ENCODE results near the gene OR2Z1.

The OR2Z1 gene, protein sequence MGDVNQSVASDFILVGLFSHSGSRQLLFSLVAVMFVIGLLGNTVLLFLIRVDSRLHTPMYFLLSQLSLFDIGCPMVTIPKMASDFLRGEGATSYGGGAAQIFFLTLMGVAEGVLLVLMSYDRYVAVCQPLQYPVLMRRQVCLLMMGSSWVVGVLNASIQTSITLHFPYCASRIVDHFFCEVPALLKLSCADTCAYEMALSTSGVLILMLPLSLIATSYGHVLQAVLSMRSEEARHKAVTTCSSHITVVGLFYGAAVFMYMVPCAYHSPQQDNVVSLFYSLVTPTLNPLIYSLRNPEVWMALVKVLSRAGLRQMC

GRCh38 chr19:8721334-8721733 is at the start of gene OR2Z1:
Gene OR2Z1, plus strand, starts transcription at chr19:8721634. Its CDS starts 9,395 bp downstream, at chr19:8731029.
- DNase-seq (ENCODE audit: low spot score) = no peak

- no peak for DNase-seq (ENCODE audit: low spot score)
These were observed 48.0 kb upstream of the OR2Z1 start for GRCh38 chr19:8673276-8673891.

GRCh38 chr19:8675066-8675465 is 46.4 kb upstream of the OR2Z1 start:
- DNase-seq (ENCODE audit: low spot score) = no peak

DNA sequence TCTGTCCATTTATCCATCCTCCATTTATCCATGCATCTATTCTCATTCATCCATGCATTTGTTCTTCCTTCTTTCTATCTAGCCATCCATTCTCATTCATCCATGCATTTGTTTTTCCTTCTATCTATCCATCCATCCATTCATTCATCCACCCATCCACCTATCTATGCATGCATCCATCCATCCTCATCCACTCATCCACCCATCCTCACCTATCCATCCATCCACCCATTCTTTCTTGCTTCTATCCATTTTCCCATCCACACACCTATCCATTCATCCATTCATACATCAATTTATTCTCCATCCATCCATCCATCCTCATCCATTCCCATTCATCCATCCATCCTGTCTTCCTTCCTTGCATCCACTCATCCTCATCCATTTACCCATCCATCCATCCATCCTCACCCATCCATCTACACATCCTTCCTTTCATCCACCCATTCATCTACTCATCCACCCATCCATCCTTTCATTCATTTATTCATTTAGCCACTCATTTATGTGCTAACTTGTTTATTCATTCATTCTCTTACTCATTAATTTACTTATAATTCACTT is 43.1 kb upstream of the OR2Z1 start:
- no peak for DNase-seq (ENCODE audit: low spot score)

- DNase-seq (ENCODE audit: low spot score) = no peak
These were observed 40.6 kb upstream of the OR2Z1 start for GRCh38 chr19:8680676-8681344.

- DNase-seq (ENCODE audit: low spot score) = peak; percentile 42
These were observed 39.9 kb upstream of the OR2Z1 start for GRCh38 chr19:8681345-8682029.

- DNase-seq (ENCODE audit: low spot score) = no peak
These were observed 39.0 kb upstream of the OR2Z1 start for GRCh38 chr19:8682472-8682871.

GRCh38 chr19:8682931-8683330 is 38.5 kb upstream of the OR2Z1 start:
- no peak for DNase-seq (ENCODE audit: low spot score)

- DNase-seq (ENCODE audit: low spot score) = no peak
These were observed 37.2 kb upstream of the OR2Z1 start for GRCh38 chr19:8684001-8684902.

DNA sequence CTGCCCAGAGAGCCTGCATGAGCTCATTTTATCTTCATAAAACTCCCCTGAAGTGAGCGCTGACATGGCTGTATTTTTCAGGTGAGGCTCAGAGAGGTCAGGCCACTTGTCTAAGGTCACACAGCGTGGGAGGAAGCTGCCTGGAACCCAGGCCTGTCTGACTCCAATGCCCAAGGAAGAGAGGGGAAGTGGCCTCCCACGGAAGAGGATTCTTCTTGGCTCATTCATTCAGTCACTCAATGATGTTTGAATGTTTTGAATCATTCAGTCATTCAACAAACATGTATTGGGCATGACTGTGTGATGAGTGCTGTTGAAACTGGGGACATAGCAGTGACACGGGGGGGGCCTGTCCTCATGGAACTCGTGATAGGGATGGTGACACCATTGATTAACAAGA is 34.9 kb upstream of the OR2Z1 start:
- no peak for DNase-seq (ENCODE audit: low spot score)

GRCh38 chr19:8688930-8689329 is 32.5 kb upstream of the OR2Z1 start:
- DNase-seq (ENCODE audit: low spot score) = no peak

DNA sequence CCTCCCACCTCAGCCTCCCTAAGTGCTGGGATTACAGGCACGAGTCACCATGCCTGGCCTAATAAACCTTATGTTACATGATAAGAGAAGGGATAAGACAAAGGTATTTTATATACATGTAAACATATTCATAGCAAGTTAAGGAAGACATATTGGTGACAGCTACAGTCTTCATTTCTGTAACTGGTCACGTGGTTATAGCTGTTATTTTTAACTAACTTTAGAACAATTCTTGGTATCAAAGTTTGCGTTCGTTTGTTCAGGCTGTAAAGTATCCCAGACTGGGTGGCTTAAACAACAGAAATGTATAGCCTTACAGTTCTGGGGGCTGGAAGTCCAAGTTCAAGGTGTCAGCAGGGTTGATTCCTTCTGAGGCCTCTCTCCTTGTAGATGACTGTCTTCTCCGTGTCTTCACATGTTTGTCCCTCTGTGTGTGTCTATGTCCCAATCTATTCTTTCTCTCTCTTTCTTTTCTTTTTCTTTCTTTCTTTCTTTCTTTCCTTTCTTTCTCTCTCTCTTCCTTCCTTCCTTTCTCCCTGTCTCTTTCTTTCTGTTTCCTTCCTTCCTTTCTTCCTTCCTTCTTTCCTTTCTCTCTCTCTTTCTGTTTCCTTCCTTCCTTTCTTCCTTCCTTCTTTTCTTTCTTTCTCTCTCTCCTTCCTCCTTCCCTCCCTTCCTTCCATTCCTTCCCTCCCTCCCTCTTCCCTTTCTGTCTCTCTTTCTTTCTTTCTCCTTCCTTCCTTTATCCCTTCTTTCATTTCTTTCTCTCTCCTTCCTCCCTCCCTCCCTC is 30.5 kb upstream of the OR2Z1 start:
- no peak for DNase-seq (ENCODE audit: low spot score)

DNA sequence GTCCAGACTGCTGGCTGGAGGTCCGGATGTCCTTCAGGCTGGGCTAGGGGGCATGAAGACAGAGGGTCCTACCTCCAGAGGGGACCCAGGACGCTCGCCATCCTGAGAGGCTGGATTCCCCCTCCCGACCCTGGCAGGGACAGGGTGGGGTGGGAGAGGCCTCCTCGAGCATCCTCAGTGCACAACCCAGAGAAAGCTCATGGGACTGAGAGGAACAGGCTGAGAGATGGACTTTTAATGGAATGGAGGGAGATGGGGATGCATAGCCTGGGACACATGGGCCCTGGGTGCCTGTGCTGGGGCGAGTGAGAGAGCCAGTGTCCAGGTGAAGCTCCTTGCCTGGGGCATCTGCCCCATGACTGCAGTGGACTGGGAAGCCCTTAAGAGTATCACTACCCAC is 25.9 kb upstream of the OR2Z1 start:
- DNase-seq (ENCODE audit: low spot score) = no peak

DNA sequence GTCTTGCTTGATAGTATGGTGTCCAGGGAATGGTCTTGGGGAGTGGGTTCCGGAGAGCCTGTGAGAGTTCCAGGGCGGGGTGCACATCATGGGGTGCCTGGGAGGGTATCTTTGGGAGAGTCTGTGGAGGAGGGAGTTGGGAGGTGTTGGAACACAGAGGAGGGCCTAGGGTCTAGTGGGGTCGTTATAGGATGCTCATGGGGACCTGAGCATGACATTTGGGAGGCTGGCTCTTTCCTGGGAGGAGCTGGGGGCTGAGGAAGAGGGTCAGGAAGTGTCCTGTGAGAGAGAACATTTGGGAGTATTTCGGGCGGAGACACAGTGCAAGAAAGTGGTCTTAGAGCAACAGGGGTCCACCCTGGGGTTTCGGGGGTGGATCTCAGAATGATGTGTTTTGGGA is 25.5 kb upstream of the OR2Z1 start:
- no peak for DNase-seq (ENCODE audit: low spot score)

GRCh38 chr19:8696993-8697392 is 24.4 kb upstream of the OR2Z1 start:
- no peak for DNase-seq (ENCODE audit: low spot score)

DNA sequence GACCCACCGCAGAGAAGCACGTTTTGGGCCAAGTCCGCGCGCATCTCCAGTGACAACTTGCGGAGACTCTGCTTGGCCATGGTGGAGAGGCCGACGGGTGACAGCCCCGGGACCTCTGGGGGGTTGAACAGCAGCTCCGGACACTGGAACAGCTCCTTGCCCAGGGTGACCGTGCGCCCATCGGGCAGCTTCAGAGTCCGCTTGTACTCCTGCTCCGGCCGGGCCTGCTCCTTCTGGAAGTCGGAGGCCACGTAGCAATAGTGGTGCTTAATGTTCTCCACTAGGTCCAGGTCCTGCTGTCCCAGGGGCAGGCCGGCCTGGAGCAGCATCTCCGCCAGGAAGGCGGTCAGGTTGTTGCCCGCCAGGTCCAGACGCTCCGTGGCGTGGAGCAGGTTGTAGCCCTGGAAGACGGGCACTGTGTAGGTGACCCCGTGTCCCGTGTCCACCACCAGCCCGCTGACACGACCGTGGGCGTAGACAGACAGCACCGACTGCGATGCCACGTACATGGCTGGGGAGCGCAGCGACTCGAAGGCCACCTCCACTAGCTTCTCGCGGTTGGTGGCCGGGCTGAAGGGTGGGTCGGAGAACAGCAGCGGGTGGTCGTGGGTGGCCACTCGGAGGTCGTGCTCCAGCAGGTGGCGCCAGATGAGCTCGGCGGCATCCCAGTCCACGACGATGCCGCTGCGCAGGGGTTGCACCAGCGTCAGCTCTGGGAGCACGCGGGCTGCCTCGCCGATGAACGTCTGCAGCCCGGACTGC is 23.6 kb upstream of the OR2Z1 start:
- DNase-seq (ENCODE audit: low spot score) = no peak

GRCh38 chr19:8698433-8699063 is 22.9 kb upstream of the OR2Z1 start, which contains the start of gene ACTL9:
Gene ACTL9, minus strand, starts transcription at chr19:8698795. Its CDS starts 94 bp downstream, at chr19:8698701.
- no peak for DNase-seq (ENCODE audit: low spot score)

DNA sequence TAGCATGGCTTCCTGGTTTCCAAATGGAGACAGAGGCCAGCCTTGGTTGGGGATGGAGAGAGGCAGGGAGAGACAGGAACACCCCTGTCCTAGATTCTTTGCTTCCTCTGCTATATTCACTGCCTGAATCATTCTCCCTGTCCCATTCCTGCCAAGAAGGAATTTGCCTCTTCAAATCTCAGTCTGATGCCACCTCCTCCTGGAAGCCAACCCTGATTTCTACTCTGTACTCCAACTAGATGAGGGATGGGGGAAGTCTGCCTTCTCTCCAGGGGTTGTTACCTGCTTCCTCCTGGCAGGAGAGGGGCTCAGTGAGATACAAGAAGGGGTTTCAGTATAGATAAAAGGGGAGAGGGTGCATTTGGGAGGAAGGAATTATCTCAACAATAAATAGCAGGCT is 21.5 kb upstream of the OR2Z1 start:
- DNase-seq (ENCODE audit: low spot score) = no peak

- DNase-seq (ENCODE audit: low spot score) = no peak
These were observed 20.5 kb upstream of the OR2Z1 start for GRCh38 chr19:8700956-8701355.
